Dermis microvascular lymphatic vessel endothelial cell (primary cell): Measurements from ENCODE around the gene ODF4. TPM values are rescaled to one million over a fixed set of nuclear protein-coding genes. Genes with fewer than 3 reads are reported as not detected.
A peak's percentile ranks its signal among the peaks of the same experiment; 100 is the strongest.
"Not testable (repeated sequence)": the region's sequence is repeated elsewhere in the genome, so short reads cannot be mapped to it uniquely, and the experiment has no call there.

Experiments used
- DNase-seq, 2 donors: peaks; one replicate each; pipeline versions ENCODE4 v3.0.0 to v3.0.0-alpha.2; 2010; ENCODE audit warnings: low read depth in 2 of 2
- total RNA-seq: library from RNA; depleted of rRNA; stranded (reverse); fragments of >200 nt; gene quantifications from 2 replicates; pipeline ENCODE4 v1.2.1, GENCODE V29; 2014

Gene ODF4
- total RNA-seq, 1 donor from 2014 or later, result not detected

GRCh38 chr17:8368193-8368592 lies 28.6 kb downstream of the ODF4 start:
- no peak for DNase-seq

- DNase-seq, result no peak
Measured at GRCh38 chr17:8369944-8370343, 30.3 kb downstream of the ODF4 start.

- DNase-seq, result peak in 1 of 2 donors; percentile 54
Measured at GRCh38 chr17:8371786-8372185, 32.1 kb downstream of the ODF4 start.

GRCh38 chr17:8372422-8372821 lies 32.8 kb downstream of the ODF4 start:
- no peak for DNase-seq

- DNase-seq, result not testable (repeated sequence)
Measured at GRCh38 chr17:8373856-8374255, 34.2 kb downstream of the ODF4 start.

- DNase-seq, result peak in 1 of 2 donors; percentile 35
Measured at GRCh38 chr17:8375738-8376259, 36.2 kb downstream of the ODF4 start.

- peak; percentile 60 to 90 for DNase-seq
Measured at GRCh38 chr17:8376271-8377067, 36.8 kb downstream of the ODF4 start, which contains the start of gene KRABD2. TSS of gene KRABD2 (minus strand) at chr17:8376704.

- DNase-seq, result no peak
Measured at GRCh38 chr17:8377422-8377821, 37.8 kb downstream of the ODF4 start.

GRCh38 chr17:8378117-8378516 lies 38.5 kb downstream of the ODF4 start:
- not testable (repeated sequence) for DNase-seq

- no peak for DNase-seq
Measured at GRCh38 chr17:8380049-8380448, 40.4 kb downstream of the ODF4 start.

GRCh38 chr17:8382052-8382879 lies 42.6 kb downstream of the ODF4 start:
- DNase-seq, result peak in 1 of 2 donors; percentile 30

- DNase-seq, result no peak
Measured at GRCh38 chr17:8382880-8383142, 43.2 kb downstream of the ODF4 start.

GRCh38 chr17:8383143-8383822 lies 43.6 kb downstream of the ODF4 start, which contains the start of gene RPL26:
TSS of gene RPL26 (minus strand) at chr17:8383193. CDS start at chr17:8382310, 883 bp downstream.
- peak; percentile 97 to 98 for DNase-seq

- peak in 1 of 2 donors; percentile 58 for DNase-seq
Measured at GRCh38 chr17:8384801-8385378, 45.2 kb downstream of the ODF4 start.

- no peak for DNase-seq
Measured at GRCh38 chr17:8386841-8387240, 47.2 kb downstream of the ODF4 start.

- no peak for DNase-seq
Measured at GRCh38 chr17:8387914-8388651, 48.4 kb downstream of the ODF4 start.

- no peak for DNase-seq
Measured at GRCh38 chr17:8391711-8392110, 52.1 kb downstream of the ODF4 start.

GRCh38 chr17:8392274-8392673 lies 52.6 kb downstream of the ODF4 start:
- DNase-seq, result no peak

GRCh38 chr17:8392674-8393469 lies 53.2 kb downstream of the ODF4 start:
- no peak for DNase-seq
